ENCODE results near the gene COX8C.
"Not testable (repeated sequence)": the region's sequence is repeated elsewhere in the genome, so short reads cannot be mapped to it uniquely, and the experiment has no call there.

GRCh38 chr14:93384256-93384655 lies 37.3 kb downstream of the COX8C start:
- not testable (repeated sequence) for TF ChIP-seq CTCF, POLR2A (IDR thresholded peaks at IDR 0.05)

Data from lower leg skin (tissue), 3 donors.